ENCODE results near the gene DIP2C. TPM values are rescaled to one million over a fixed set of nuclear protein-coding genes. Genes with fewer than 3 reads are reported as not detected.

The DIP2C gene
- total RNA-seq, 1 donor from 2014 or later: 30.8 TPM

DNA sequence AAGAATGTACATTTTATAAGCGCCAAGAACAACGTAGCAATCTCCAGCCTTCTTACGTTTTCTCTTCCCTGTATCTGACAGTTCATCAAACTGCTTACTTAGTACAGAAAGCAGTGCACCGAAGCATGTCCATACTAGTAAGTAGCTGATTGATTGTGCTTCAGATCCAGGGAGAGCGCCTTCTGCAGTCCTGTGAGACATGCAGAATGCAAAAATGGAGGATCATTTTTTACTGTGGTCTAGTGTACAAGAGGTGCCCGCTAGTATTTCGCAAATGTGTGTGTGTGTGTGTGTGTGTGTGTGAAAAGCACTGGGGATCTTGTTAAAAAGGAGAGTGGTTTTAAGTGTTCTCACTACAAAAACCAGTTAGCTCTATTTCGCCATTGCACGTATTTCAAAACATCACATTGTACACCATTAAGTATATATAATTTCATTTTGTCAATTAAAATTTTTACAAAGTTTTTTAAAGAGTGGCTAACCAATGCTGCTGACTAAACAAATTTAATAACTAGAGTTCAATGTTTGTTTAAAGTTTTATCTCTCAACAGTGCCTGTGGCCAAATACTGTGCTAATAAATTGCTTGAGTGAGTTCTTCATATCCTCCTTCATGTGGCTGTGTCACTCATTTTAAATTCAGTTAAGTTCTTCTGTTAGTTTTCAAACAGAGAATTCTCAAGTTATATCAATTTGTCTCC lies 454.6 kb downstream of the DIP2C start:
- no peak for DNase-seq
- no peak overlapping the region for H3K4me3 ChIP-seq
- TF ChIP-seq, protein P1, sequence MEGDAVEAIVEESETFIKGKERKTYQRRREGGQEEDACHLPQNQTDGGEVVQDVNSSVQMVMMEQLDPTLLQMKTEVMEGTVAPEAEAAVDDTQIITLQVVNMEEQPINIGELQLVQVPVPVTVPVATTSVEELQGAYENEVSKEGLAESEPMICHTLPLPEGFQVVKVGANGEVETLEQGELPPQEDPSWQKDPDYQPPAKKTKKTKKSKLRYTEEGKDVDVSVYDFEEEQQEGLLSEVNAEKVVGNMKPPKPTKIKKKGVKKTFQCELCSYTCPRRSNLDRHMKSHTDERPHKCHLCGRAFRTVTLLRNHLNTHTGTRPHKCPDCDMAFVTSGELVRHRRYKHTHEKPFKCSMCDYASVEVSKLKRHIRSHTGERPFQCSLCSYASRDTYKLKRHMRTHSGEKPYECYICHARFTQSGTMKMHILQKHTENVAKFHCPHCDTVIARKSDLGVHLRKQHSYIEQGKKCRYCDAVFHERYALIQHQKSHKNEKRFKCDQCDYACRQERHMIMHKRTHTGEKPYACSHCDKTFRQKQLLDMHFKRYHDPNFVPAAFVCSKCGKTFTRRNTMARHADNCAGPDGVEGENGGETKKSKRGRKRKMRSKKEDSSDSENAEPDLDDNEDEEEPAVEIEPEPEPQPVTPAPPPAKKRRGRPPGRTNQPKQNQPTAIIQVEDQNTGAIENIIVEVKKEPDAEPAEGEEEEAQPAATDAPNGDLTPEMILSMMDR (IDR thresholded peaks at IDR 0.05; ENCODE audit: borderline replicate concordance): no peak
- H3K36me3 ChIP-seq: peaks cover 30% of the 10 kb centered on the region
- H3K27me3 ChIP-seq (ENCODE audit: low read depth): no peaks in the 10 kb centered on the region
- intact Hi-C loops (cut with micrococcal nuclease): no loop called here
- H3K4me1 ChIP-seq: peaks cover 6% of the 10 kb centered on the region
- no peak overlapping the region for H3K27ac ChIP-seq (replicated peaks)
- H3K9me3 ChIP-seq (replicated peaks): no peaks in the 10 kb centered on the region

DNA sequence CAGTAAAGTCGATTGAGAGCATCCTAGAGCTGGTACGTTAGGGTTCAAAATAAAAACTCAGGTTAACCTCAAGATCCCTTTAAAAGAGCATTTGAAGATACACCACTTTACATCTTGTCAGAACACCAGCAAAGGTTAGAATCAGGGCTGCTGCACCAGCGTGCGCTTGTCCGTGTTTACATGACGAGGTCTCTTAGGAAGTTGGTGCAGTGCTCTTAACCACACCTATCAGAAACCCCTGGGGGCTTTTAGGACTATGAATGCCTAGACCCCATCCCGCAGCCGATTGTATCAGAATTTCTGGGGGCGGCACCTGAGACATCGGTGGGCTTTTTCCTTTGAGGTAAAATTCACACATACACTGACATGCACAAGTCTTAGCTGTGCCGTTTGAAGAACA lies 456.6 kb downstream of the DIP2C start:
- Histone ChIP-seq H3K4me3 (no peak overlapping the region), H3K4me1 (peaks cover 6% of the 10 kb centered on the region), H3K9me3 (replicated peaks) (no peaks in the 10 kb centered on the region), H3K27ac (replicated peaks) (no peak overlapping the region), H3K27me3 (ENCODE audit: low read depth) (no peaks in the 10 kb centered on the region), H3K36me3 (peaks cover 12% of the 10 kb centered on the region)
- TF ChIP-seq, protein P1 (IDR thresholded peaks at IDR 0.05; ENCODE audit: borderline replicate concordance): no peak
- intact Hi-C loops (cut with micrococcal nuclease): no loop called here
- no peak for DNase-seq

DNA sequence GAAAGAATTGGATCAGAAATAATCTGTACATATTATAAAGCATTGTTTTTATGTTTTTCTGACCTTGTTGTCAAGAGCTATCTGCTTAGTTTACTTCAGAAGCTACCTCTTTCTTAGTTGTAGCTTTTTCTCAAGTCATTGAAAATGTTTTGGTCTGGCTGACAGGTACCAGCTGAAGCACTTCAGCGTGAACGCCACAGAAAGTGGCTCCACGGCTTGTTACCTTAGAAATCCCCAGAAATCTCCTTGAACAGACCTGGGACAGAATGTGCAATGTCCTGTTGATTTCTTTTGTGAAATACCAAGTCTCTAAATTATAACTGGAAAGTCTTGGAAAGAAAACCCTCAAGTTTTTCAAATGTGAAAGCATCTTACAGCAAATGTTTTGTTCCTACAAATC lies 457.4 kb downstream of the DIP2C start:
- Histone ChIP-seq H3K27ac (replicated peaks) (no peak overlapping the region), H3K27me3 (ENCODE audit: low read depth) (no peaks in the 10 kb centered on the region), H3K9me3 (replicated peaks) (no peaks in the 10 kb centered on the region), H3K4me3 (no peak overlapping the region), H3K4me1 (peaks cover 6% of the 10 kb centered on the region), H3K36me3 (peaks cover 4% of the 10 kb centered on the region)
- intact Hi-C loops (cut with micrococcal nuclease): no loop called here
- TF ChIP-seq, protein P1 (IDR thresholded peaks at IDR 0.05; ENCODE audit: borderline replicate concordance): no peak
- no peak for DNase-seq

DNA sequence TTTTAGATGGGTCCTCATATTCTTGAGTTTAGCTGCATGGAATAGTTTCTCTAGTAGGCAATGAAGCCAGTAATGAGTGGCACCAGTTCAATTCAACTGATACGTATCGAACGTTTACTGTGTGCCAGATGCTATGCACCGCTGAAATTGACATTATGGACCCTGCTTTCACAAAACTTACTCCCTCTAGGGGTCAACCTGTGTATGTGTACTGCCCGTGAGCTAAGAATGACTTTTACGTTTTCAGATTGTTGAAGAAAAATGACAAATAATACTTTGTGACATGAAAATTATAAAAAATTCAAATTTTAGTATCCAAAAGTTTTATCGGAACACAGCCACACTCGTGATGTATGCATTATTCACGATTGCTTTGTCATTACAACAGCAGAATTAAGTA lies 458.7 kb downstream of the DIP2C start:
- Histone ChIP-seq H3K27ac (replicated peaks) (no peak overlapping the region), H3K27me3 (ENCODE audit: low read depth) (no peaks in the 10 kb centered on the region), H3K9me3 (replicated peaks) (no peaks in the 10 kb centered on the region), H3K4me3 (no peak overlapping the region), H3K36me3 (no peaks in the 10 kb centered on the region), H3K4me1 (peaks cover 5% of the 10 kb centered on the region)
- DNase-seq: no peak
- intact Hi-C loops (cut with micrococcal nuclease): no loop called here
- TF ChIP-seq, protein P1 (IDR thresholded peaks at IDR 0.05; ENCODE audit: borderline replicate concordance): peak; percentile 40

DNA sequence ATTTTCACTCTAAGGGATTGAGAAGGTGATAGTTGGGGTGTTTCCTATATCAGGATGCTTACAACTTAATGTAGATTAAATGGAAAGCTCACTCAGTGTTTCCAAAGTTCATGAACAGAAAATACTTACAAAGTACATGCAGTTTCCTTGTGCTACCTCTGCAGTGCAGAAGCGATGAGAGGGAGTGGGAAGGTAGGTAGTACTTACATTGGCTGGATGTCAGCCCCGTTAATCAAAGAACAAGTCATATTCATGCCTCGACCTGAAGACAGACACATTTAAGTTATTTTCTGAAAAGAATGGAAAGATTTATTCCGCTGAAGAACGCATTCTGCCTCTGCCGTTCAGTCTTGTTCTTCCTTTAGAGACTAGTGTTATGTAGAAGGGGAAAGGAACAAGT lies 461.1 kb downstream of the DIP2C start:
- Histone ChIP-seq H3K9me3 (replicated peaks) (no peaks in the 10 kb centered on the region), H3K4me1 (no peaks in the 10 kb centered on the region), H3K27me3 (ENCODE audit: low read depth) (no peaks in the 10 kb centered on the region), H3K27ac (replicated peaks) (no peak overlapping the region), H3K4me3 (no peak overlapping the region), H3K36me3 (no peaks in the 10 kb centered on the region)
- DNase-seq: no peak
- TF ChIP-seq, protein P1 (IDR thresholded peaks at IDR 0.05; ENCODE audit: borderline replicate concordance): no peak
- intact Hi-C loops (cut with micrococcal nuclease): no loop called here
